CD14-positive monocyte (primary cell): ENCODE data around the gene DDX51. TPM values are rescaled to one million over a fixed set of nuclear protein-coding genes. Genes with fewer than 3 reads are reported as not detected.

Experiments
- DNase-seq, 3 donors: peaks; one replicate each; pipeline ENCODE4 v3.0.0-alpha.2; 2011 to 2022
- H2AFZ ChIP-seq: 2 replicates; pipeline ENCODE4 v1.6.0; 2012; ENCODE audit warnings: mild to moderate bottlenecking, low read depth, low read length, inconsistent platforms; ENCODE audit not compliant: insufficient read depth, poor library complexity, severe bottlenecking
- H3K27ac ChIP-seq, 2 donors: 1 replicate in 1 of 2; 2 replicates in 1 of 2; pipeline ENCODE4 v1.5.1; 2012 to 2013; ENCODE audit warnings: low read length in 2 of 2, control low read depth in 1 of 2, inconsistent platforms in 1 of 2, low read depth in 1 of 2, mild to moderate bottlenecking in 1 of 2
- H3K27me3 ChIP-seq, 2 donors: one replicate each; pipeline versions ENCODE4 v1.6.0 to v1.6.1; 2011 to 2013; ENCODE audit warnings: low read length in 2 of 2; ENCODE audit not compliant: control insufficient read depth in 2 of 2, insufficient read depth in 2 of 2
- H3K36me3 ChIP-seq, 2 donors: replicated peaks in 1 of 2; 1 replicate in 1 of 2; 2 replicates in 1 of 2; pipeline versions ENCODE4 v1.5.1 to v1.6.1; 2012 to 2013; ENCODE audit warnings: low read length in 2 of 2, control low read depth in 1 of 2, inconsistent platforms in 1 of 2, mild to moderate bottlenecking in 1 of 2; ENCODE audit not compliant: insufficient read depth in 2 of 2, control insufficient read depth in 1 of 2
- H3K4me1 ChIP-seq, 2 donors: 1 replicate in 1 of 2; 2 replicates in 1 of 2; pipeline versions ENCODE4 v1.5.1 to v1.6.1; 2012 to 2013; ENCODE audit warnings: low read length in 2 of 2, control low read depth in 1 of 2, inconsistent platforms in 1 of 2, mild to moderate bottlenecking in 1 of 2, moderate library complexity in 1 of 2; ENCODE audit not compliant: insufficient read depth in 2 of 2, control insufficient read depth in 1 of 2
- H3K4me2 ChIP-seq: replicated peaks from 2 replicates; pipeline ENCODE3; 2012; ENCODE audit warnings: low read length, moderate library complexity, mild to moderate bottlenecking; ENCODE audit not compliant: poor library complexity, severe bottlenecking; ENCODE audit errors: extremely low read depth
- H3K4me3 ChIP-seq, 3 experiments: fragments of 200-600 bp in 1 of 3; sonication (generic) in 1 of 3; replicated peaks in 1 of 3; 1 replicate in 2 of 3; 2 replicates in 1 of 3; pipeline ENCODE4 v1.5.1; 2011 to 2013; ENCODE audit warnings: low read length in 3 of 3, mild to moderate bottlenecking in 3 of 3, control low read depth in 2 of 3, low read depth in 2 of 3, inconsistent platforms in 1 of 3, moderate library complexity in 1 of 3
- H3K79me2 ChIP-seq: 2 replicates; pipeline ENCODE4 v1.6.0; 2012; ENCODE audit warnings: mild to moderate bottlenecking, control low read depth, inconsistent platforms, low read length, moderate library complexity; ENCODE audit not compliant: insufficient read depth
- H3K9ac ChIP-seq: 2 replicates; pipeline ENCODE4 v1.6.0; 2017; ENCODE audit warnings: low read length, mild to moderate bottlenecking; ENCODE audit not compliant: insufficient read depth, poor library complexity, severe bottlenecking
- H3K9me3 ChIP-seq, 2 donors: replicated peaks in 1 of 2; 1 replicate in 1 of 2; 2 replicates in 1 of 2; pipeline versions ENCODE4 v1.5.1 to v1.6.1; 2012 to 2013; ENCODE audit warnings: low read length in 2 of 2, control low read depth in 1 of 2; ENCODE audit not compliant: control insufficient read depth in 1 of 2, insufficient read depth in 1 of 2
- H4K20me1 ChIP-seq: 2 replicates; pipeline ENCODE4 v1.6.0; 2012; ENCODE audit warnings: mild to moderate bottlenecking, low read length, control low read depth, moderate library complexity; ENCODE audit not compliant: insufficient read depth
- H3K27ac Mint-ChIP-seq, 7 donors: one replicate each; pipeline ENCODE4 v1.8.0; 2020; ENCODE audit warnings: mild to moderate bottlenecking in 7 of 7, mixed read lengths in 7 of 7, moderate library complexity in 6 of 7, inconsistent platforms in 2 of 7
- H3K27me3 Mint-ChIP-seq, 3 donors: one replicate each; pipeline ENCODE4 v1.8.0; 2021 to 2022; ENCODE audit warnings: low read depth in 3 of 3, mild to moderate bottlenecking in 3 of 3, mixed read lengths in 3 of 3, moderate library complexity in 3 of 3, inconsistent platforms in 1 of 3
- H3K36me3 Mint-ChIP-seq, 2 donors: one replicate each; pipeline ENCODE4 v1.8.0; 2020; ENCODE audit warnings: mixed read lengths in 2 of 2, inconsistent platforms in 1 of 2, mild to moderate bottlenecking in 1 of 2
- H3K4me1 Mint-ChIP-seq: one replicate; pipeline ENCODE4 v1.8.0; 2020; ENCODE audit warnings: mild to moderate bottlenecking, mixed read lengths
- H3K4me3 Mint-ChIP-seq, 2 donors: one replicate each; pipeline ENCODE4 v1.8.0; 2020; ENCODE audit warnings: mild to moderate bottlenecking in 2 of 2, mixed read lengths in 2 of 2, moderate library complexity in 1 of 2
- H3K9me3 Mint-ChIP-seq, 7 donors: one replicate each; pipeline ENCODE4 v1.8.0; 2020 to 2022; ENCODE audit warnings: mixed read lengths in 7 of 7, mild to moderate bottlenecking in 6 of 7, moderate library complexity in 6 of 7, inconsistent platforms in 2 of 7
- CTCF ChIP-seq: fragments of 200-600 bp; IDR thresholded peaks from one replicate; pipeline ENCODE4 v1.8.0; 2022; ENCODE audit warnings: antibody characterized with exemption, mild to moderate bottlenecking
- WGBS: methylation state at CpG from one replicate; pipeline ENCODE4 v1.1.5; 2013; ENCODE audit warnings: missing lambda C conversion rate; ENCODE audit not compliant: insufficient coverage; 5-methylcytosine and 5-hydroxymethylcytosine counted together
- intact Hi-C, 2 donors: fragments of 100-400 bp; cut with micrococcal nuclease; formaldehyde crosslinking; loops; one replicate each; pipeline versions ENCODE4 v1.15.0 to v1.15.1; 2023
- polyA plus RNA-seq, 3 donors: library from polyadenylated mRNA; depleted of rRNA in 1 of 3; unstranded in 2 of 3; stranded (reverse) in 1 of 3; fragments of 300-500 nt in 2 of 3; fragments of >200 nt in 1 of 3; fragmentation: Illumina TruSeq in 2 of 3; gene quantifications; 1 replicate in 2 of 3; 2 replicates in 1 of 3; pipeline ENCODE4 v1.2.3, GENCODE V29; 2012 to 2021

The DDX51 gene
- polyA plus RNA-seq, 3 donors = 1.7 to 24.9 (median 2.7) TPM

- Histone ChIP-seq H3K79me2 (no peaks in the 10 kb centered on the region), H3K27me3 (no peaks in the 10 kb centered on the region), H3K36me3 (peaks cover 2 to 33% of the 10 kb centered on the region in 2 donors), H3K4me1 (no peaks in the 10 kb centered on the region), H3K27ac (no peak overlapping the region), H3K4me3 (no peak overlapping the region), H4K20me1 (no peaks in the 10 kb centered on the region), H2AFZ (no peak overlapping the region), H3K4me2 (no peak overlapping the region), H3K9ac (no peak overlapping the region), H3K9me3 (no peaks in the 10 kb centered on the region)
- DNase-seq = no peak
- TF ChIP-seq CTCF = no peak
- intact Hi-C loops = no loop called here
- peaks cover 28 to 44% of the 10 kb centered on the region in 2 donors for H3K36me3 Mint-ChIP-seq
- 98% methylated on average over 5 of the region's 9 CpGs for whole genome bisulfite sequencing
- no peaks in the 10 kb centered on the region for H3K27me3 Mint-ChIP-seq
- peak overlapping the region in 1 of 7 donors; percentile 19 for H3K27ac Mint-ChIP-seq
- H3K9me3 Mint-ChIP-seq = no peaks in the 10 kb centered on the region
- no peak overlapping the region for H3K4me3 Mint-ChIP-seq
- H3K4me1 Mint-ChIP-seq = no peaks in the 10 kb centered on the region
Measured at GRCh38 chr12:132102297-132102696, 41.8 kb downstream of the DDX51 start.

- intact Hi-C loops = no loop called here
- no peaks in the 10 kb centered on the region for H3K4me1 ChIP-seq
- H3K36me3 Mint-ChIP-seq = peaks cover 33 to 48% of the 10 kb centered on the region in 2 donors
- H2AFZ ChIP-seq = no peak overlapping the region
- no peaks in the 10 kb centered on the region for H4K20me1 ChIP-seq
- DNase-seq = no peak
- no peak overlapping the region for H3K4me3 ChIP-seq
- peaks cover 3% of the 10 kb centered on the region for H3K4me1 Mint-ChIP-seq
- H3K36me3 ChIP-seq = peaks cover 2 to 27% of the 10 kb centered on the region in 2 donors
- no peaks in the 10 kb centered on the region for H3K9me3 ChIP-seq
- no peak overlapping the region for H3K27ac ChIP-seq
- no peaks in the 10 kb centered on the region for H3K79me2 ChIP-seq
- H3K27ac Mint-ChIP-seq = no peak overlapping the region
- no peaks in the 10 kb centered on the region for H3K27me3 ChIP-seq
- H3K27me3 Mint-ChIP-seq = no peaks in the 10 kb centered on the region
- no peak overlapping the region for H3K9ac ChIP-seq
- no peak overlapping the region for H3K4me3 Mint-ChIP-seq
- H3K4me2 ChIP-seq = no peak overlapping the region
- H3K9me3 Mint-ChIP-seq = peaks cover 0 to 6% (median 4%) of the 10 kb centered on the region in 7 donors
- WGBS = 95% methylated on average over 10 of the region's 13 CpGs
- no peak for TF ChIP-seq CTCF
Measured at GRCh38 chr12:132100306-132101065, 43.6 kb downstream of the DDX51 start.
